Parathyroid adenoma (tissue), 2 donors: ENCODE data around the gene MBNL2.

Experiments used
- H2AFZ ChIP-seq: fragments of 300-600 bp; sonication (generic); one replicate; pipeline ENCODE4 v1.7.0; 2017; ENCODE audit warnings: antibody characterized with exemption, mild to moderate bottlenecking
- H3K27ac ChIP-seq: fragments of 300-600 bp; sonication (generic); one replicate; pipeline ENCODE4 v1.7.0; 2017
- H3K27me3 ChIP-seq: fragments of 300-600 bp; sonication (generic); one replicate; pipeline ENCODE4 v1.7.0; 2017; ENCODE audit warnings: low read length; ENCODE audit not compliant: control insufficient read depth, insufficient read depth
- H3K36me3 ChIP-seq: fragments of 300-600 bp; sonication (generic); one replicate; pipeline ENCODE4 v1.7.0; 2017; ENCODE audit warnings: low read length; ENCODE audit not compliant: control insufficient read depth, insufficient read depth
- H3K4me1 ChIP-seq: fragments of 300-600 bp; sonication (generic); one replicate; pipeline ENCODE4 v1.7.0; 2017; ENCODE audit warnings: control low read depth
- H3K4me2 ChIP-seq: fragments of 300-600 bp; sonication (generic); one replicate; pipeline ENCODE4 v1.7.0; 2017; ENCODE audit warnings: low read length
- H3K4me3 ChIP-seq: fragments of 300-600 bp; sonication (generic); one replicate; pipeline ENCODE4 v1.7.0; 2017; ENCODE audit warnings: low read depth, low read length
- H3K79me2 ChIP-seq: fragments of 300-600 bp; sonication (generic); one replicate; pipeline ENCODE4 v1.7.0; 2017; ENCODE audit warnings: control low read depth
- H3K9ac ChIP-seq: fragments of 300-600 bp; sonication (generic); one replicate; pipeline ENCODE4 v1.7.0; 2017; ENCODE audit warnings: mild to moderate bottlenecking
- H3K9me3 ChIP-seq: fragments of 300-600 bp; sonication (generic); one replicate; pipeline ENCODE4 v1.7.0; 2017; ENCODE audit warnings: low read length; ENCODE audit not compliant: control insufficient read depth
- CTCF ChIP-seq: fragments of 300-600 bp; sonication (generic); IDR thresholded peaks from one replicate; pipeline ENCODE4 v1.7.0; 2017; ENCODE audit warnings: antibody characterized with exemption, mild to moderate bottlenecking
- donor health status: primary hyperparathyroidism.

Gene MBNL2, protein sequence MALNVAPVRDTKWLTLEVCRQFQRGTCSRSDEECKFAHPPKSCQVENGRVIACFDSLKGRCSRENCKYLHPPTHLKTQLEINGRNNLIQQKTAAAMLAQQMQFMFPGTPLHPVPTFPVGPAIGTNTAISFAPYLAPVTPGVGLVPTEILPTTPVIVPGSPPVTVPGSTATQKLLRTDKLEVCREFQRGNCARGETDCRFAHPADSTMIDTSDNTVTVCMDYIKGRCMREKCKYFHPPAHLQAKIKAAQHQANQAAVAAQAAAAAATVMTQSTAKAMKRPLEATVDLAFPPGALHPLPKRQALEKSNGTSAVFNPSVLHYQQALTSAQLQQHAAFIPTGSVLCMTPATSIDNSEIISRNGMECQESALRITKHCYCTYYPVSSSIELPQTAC

DNA sequence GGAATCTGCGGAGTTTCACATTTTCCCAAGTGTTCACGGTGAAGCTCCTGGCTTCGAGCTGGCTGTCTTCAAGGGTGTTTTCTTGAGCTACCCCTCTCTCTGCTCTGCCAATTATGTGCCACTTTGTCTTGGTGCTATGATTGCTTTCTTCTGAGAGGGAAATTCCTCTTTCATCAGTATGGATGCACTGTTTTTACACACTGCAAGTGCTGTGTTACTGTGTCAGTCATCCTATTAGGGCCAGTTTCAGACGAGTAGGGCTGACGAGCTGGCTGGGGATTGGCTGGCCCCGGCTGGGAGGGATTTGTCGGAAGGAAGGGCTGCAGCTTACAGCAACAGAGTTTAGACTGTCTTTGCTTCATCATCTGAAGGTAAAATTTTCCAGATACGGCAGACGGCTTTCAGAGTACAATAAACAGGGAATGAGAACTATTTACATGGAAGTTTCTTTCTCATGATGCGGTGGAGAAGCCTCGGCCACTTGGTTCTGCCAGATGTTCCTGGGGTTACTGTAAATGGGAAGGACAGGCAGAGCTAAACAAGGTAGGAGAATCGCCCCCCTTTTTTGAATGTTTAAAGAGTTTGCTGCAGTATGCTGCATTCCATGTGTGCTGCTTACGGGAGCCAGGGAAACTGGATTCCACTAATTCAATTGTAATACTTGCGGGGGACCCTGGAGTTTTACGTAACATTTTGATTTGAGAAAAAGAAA is at the start of gene MBNL2:
MBNL2 (plus strand) TSS at position 345 of the 712 bp plus-strand sequence. CDS start 53,903 bp downstream, outside the sequence.
- Histone ChIP-seq H3K4me2 (peak within 1 kb of the TSS; percentile 89), H3K4me3 (peak within 1 kb of the TSS; percentile 84), H3K27ac (peak within 1 kb of the TSS; percentile 82), H3K36me3 (no peaks in the 10 kb centered on the region), H3K4me1 (peaks cover 22% of the 10 kb centered on the region), H3K9ac (peak within 1 kb of the TSS; percentile 31), H3K9me3 (no peaks in the 10 kb centered on the region), H2AFZ (peak within 1 kb of the TSS; percentile 51), H3K79me2 (peaks cover 12% of the 10 kb centered on the region), H3K27me3 (no peaks in the 10 kb centered on the region)
- TF ChIP-seq CTCF: no peak

GRCh38 chr13:97174638-97175037 is 47.5 kb upstream of the MBNL2 start:
- Histone ChIP-seq H3K4me3 (no peak overlapping the region), H3K4me2 (no peak overlapping the region), H3K79me2 (no peaks in the 10 kb centered on the region), H3K4me1 (no peaks in the 10 kb centered on the region), H3K9ac (no peak overlapping the region), H3K27me3 (no peaks in the 10 kb centered on the region), H3K9me3 (no peaks in the 10 kb centered on the region), H3K27ac (no peak overlapping the region), H3K36me3 (no peaks in the 10 kb centered on the region), H2AFZ (no peak overlapping the region)
- no peak for TF ChIP-seq CTCF

DNA sequence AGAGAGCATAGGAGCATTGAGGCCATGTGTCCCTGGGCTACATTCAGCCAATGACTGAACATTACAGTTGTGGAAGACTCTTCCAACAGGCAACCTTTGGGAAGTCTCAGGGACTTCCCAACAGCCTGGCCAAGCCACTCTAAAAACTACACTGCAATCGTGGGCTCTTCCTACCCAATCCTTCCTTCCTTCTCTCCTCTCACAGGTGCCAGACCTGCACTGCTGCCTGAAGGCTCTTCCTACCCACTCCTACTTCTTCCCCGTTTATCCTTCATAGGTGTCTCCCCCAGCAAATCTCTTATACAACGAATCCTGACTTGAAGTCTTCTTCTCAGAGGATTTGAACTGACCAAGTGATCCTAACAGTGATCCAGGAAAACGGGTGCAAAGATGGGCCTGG is 47.1 kb upstream of the MBNL2 start:
- Histone ChIP-seq H2AFZ (no peak overlapping the region), H3K4me3 (no peak overlapping the region), H3K36me3 (no peaks in the 10 kb centered on the region), H3K79me2 (no peaks in the 10 kb centered on the region), H3K27me3 (no peaks in the 10 kb centered on the region), H3K9me3 (no peaks in the 10 kb centered on the region), H3K4me1 (no peaks in the 10 kb centered on the region), H3K9ac (no peak overlapping the region), H3K27ac (no peak overlapping the region), H3K4me2 (no peak overlapping the region)
- TF ChIP-seq CTCF: no peak

DNA sequence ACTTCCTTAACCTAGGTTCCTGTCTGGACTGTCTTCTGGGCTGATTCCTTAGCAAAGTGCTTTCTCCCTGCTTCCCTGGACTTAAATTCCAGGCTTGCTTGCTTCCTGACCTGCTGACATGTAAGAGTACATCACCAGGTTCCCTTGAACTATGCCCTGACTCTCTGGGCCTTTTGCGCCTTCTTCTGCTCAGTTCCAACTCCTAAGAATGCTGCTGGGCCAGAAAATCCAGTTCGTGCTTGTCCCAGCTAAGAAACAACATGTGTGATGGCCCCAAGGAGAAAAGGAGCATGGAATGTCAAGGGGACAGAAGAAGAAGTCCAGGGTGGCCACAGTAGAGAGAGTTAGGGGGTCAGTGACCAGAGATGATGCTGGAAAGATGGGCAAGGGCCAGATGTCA is 42.6 kb upstream of the MBNL2 start:
- no peak for TF ChIP-seq CTCF
- Histone ChIP-seq H3K79me2 (no peaks in the 10 kb centered on the region), H3K9me3 (no peaks in the 10 kb centered on the region), H2AFZ (no peak overlapping the region), H3K27me3 (no peaks in the 10 kb centered on the region), H3K9ac (no peak overlapping the region), H3K4me2 (no peak overlapping the region), H3K4me1 (no peaks in the 10 kb centered on the region), H3K27ac (no peak overlapping the region), H3K4me3 (no peak overlapping the region), H3K36me3 (no peaks in the 10 kb centered on the region)
